Mesenteric fat pad (tissue), 1 donor: Measurements from ENCODE around the gene HBS1L. TPM values are rescaled to one million over a fixed set of nuclear protein-coding genes. Genes with fewer than 3 reads are reported as not detected.

Experiments used
- DNase-seq: peaks from one replicate; pipeline ENCODE4 v3.0.0-alpha.2; 2020; ENCODE audit warnings: low spot score
- total RNA-seq: library from RNA; stranded (reverse); fragmentation: NEBNext Ultra II Directional; extraction: Animal tissue kit (Norgen Biotek cat#: 25700); gene quantifications from one replicate; pipeline ENCODE4 v1.2.1, GENCODE V29; 2021
- donor health status: DM: yes; HTN: yes; CAD: no.

The HBS1L gene
- total RNA-seq, 1 donor from 2014 or later: 66.4 TPM

- no peak for DNase-seq
Observed at GRCh38 chr6:135038335-135038734, 16.3 kb downstream of the HBS1L start.

- no peak for DNase-seq
Observed at GRCh38 chr6:135037541-135037940, 17.1 kb downstream of the HBS1L start.

GRCh38 chr6:135036731-135037420, 17.7 kb downstream of the HBS1L start:
- no peak for DNase-seq

- no peak for DNase-seq
Observed at GRCh38 chr6:135033238-135033637, 21.4 kb downstream of the HBS1L start.

- DNase-seq: no peak
Observed at GRCh38 chr6:135030532-135031178, 24.0 kb downstream of the HBS1L start.

- no peak for DNase-seq
Observed at GRCh38 chr6:135030056-135030473, 24.6 kb downstream of the HBS1L start.

- DNase-seq: no peak
Observed at GRCh38 chr6:135025775-135026174, 28.8 kb downstream of the HBS1L start.

- no peak for DNase-seq
Observed at GRCh38 chr6:135025175-135025574, 29.4 kb downstream of the HBS1L start.

- no peak for DNase-seq
Observed at GRCh38 chr6:135022050-135022697, 32.4 kb downstream of the HBS1L start.

- no peak for DNase-seq
Observed at GRCh38 chr6:135021310-135022049, 33.1 kb downstream of the HBS1L start.

- DNase-seq: no peak
Observed at GRCh38 chr6:135018941-135019340, 35.7 kb downstream of the HBS1L start.

GRCh38 chr6:135018052-135018451, 36.6 kb downstream of the HBS1L start:
- DNase-seq: no peak

GRCh38 chr6:135014353-135014832, 40.2 kb downstream of the HBS1L start:
- DNase-seq: no peak

- no peak for DNase-seq
Observed at GRCh38 chr6:135013211-135013610, 41.4 kb downstream of the HBS1L start.

GRCh38 chr6:135012764-135013163, 41.9 kb downstream of the HBS1L start:
- DNase-seq: no peak

GRCh38 chr6:135012349-135012748, 42.3 kb downstream of the HBS1L start:
- no peak for DNase-seq

GRCh38 chr6:135008941-135009290, 45.7 kb downstream of the HBS1L start:
- no peak for DNase-seq

- DNase-seq: no peak
Observed at GRCh38 chr6:135008072-135008940, 46.3 kb downstream of the HBS1L start.

- DNase-seq: no peak
Observed at GRCh38 chr6:135006386-135006914, 48.2 kb downstream of the HBS1L start.

GRCh38 chr6:135004399-135004798, 50.2 kb downstream of the HBS1L start:
- no peak for DNase-seq
